ENCODE results near the gene CACNA2D2.

GRCh38 chr3:50457988-50458387 is 45.4 kb downstream of the CACNA2D2 start:
- TF ChIP-seq CTCF (IDR thresholded peaks at IDR 0.05) = no peak
- no peak for TF ChIP-seq SIN3A (IDR thresholded peaks at IDR 0.05; ENCODE audit: borderline replicate concordance, insufficient read depth, low read depth, low read length)
- no peak for TF ChIP-seq REST (IDR thresholded peaks at IDR 0.05; ENCODE audit: insufficient read depth in 1 of 2, low read depth in 2 of 2, low read length in 1 of 2)
- TF ChIP-seq POLR2AphosphoS5 (IDR thresholded peaks at IDR 0.05; ENCODE audit: low read depth, low read length) = no peak
